Measurements from ENCODE around the gene SLC25A23. TPM values are rescaled to one million over a fixed set of nuclear protein-coding genes. Genes with fewer than 3 reads are reported as not detected.

SLC25A23 gene
- total RNA-seq, 1 donor from 2014 or later, result 50.8 TPM

DNA sequence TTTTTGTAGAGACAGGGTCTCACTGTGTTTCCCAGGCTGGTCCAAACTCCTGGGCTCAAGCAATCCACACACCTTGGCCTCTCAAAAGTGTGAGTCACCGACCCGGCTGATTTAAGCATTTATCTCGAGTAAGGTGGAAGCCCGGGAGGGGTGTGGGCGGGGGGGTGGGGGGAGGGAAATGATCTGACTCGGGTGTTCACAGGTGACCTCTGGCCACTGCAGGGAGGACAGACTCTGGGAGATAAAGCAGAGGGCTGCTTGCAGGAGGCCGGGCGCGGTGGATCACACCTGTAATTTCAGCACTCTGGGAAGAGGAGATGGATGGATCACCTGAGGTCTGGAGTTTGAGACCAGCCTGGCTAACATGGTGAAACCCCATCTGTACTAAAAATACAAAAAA, 14.1 kb upstream of the SLC25A23 start:
- Mint-ChIP-seq H3K36me3 (ENCODE audit: unreplicated experiment) (no peaks in the 10 kb centered on the region), H3K27ac (ENCODE audit: unreplicated experiment) (no peak overlapping the region)

DNA sequence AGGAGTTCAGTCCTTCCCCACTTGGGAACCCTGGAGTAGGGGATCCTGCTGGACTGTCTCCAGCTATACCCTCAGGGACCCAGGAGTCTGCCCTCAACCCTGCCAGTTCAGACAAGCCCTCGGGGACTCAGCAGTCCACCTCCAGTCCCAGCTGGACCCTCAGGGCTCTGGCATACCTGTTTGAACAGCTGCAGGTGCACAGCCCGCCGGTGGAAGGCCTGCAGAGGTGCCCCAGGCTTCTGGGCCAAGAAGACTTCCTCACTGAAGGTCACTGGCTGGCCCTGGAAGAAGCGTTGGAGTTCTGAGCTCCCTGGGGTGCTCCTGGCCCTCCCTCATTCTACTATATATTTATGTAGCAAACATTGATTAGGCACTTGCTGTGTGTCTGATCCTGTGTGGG, 13.1 kb upstream of the SLC25A23 start:
- H3K27ac Mint-ChIP-seq (ENCODE audit: unreplicated experiment), result no peak overlapping the region
- no peaks in the 10 kb centered on the region for H3K9me3 Mint-ChIP-seq (ENCODE audit: unreplicated experiment)
- H3K36me3 Mint-ChIP-seq (ENCODE audit: unreplicated experiment), result no peaks in the 10 kb centered on the region
- TF ChIP-seq, protein P1, sequence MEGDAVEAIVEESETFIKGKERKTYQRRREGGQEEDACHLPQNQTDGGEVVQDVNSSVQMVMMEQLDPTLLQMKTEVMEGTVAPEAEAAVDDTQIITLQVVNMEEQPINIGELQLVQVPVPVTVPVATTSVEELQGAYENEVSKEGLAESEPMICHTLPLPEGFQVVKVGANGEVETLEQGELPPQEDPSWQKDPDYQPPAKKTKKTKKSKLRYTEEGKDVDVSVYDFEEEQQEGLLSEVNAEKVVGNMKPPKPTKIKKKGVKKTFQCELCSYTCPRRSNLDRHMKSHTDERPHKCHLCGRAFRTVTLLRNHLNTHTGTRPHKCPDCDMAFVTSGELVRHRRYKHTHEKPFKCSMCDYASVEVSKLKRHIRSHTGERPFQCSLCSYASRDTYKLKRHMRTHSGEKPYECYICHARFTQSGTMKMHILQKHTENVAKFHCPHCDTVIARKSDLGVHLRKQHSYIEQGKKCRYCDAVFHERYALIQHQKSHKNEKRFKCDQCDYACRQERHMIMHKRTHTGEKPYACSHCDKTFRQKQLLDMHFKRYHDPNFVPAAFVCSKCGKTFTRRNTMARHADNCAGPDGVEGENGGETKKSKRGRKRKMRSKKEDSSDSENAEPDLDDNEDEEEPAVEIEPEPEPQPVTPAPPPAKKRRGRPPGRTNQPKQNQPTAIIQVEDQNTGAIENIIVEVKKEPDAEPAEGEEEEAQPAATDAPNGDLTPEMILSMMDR (IDR thresholded peaks at IDR 0.05), result no peak
- peaks cover 4% of the 10 kb centered on the region for H3K4me1 Mint-ChIP-seq (ENCODE audit: unreplicated experiment)
- peaks cover 6% of the 10 kb centered on the region for H3K27me3 Mint-ChIP-seq (ENCODE audit: unreplicated experiment)
- DNase-seq (ENCODE audit: extremely low spot score, unreplicated experiment), result no peak
- no peak overlapping the region for H3K4me3 Mint-ChIP-seq (ENCODE audit: unreplicated experiment)

More for the DNA sequence above, 14.1 kb upstream of the SLC25A23 start:
- Mint-ChIP-seq H3K4me1 (ENCODE audit: unreplicated experiment) (peaks cover 4% of the 10 kb centered on the region), H3K27me3 (ENCODE audit: unreplicated experiment) (peaks cover 2% of the 10 kb centered on the region), H3K9me3 (ENCODE audit: unreplicated experiment) (no peaks in the 10 kb centered on the region), H3K4me3 (ENCODE audit: unreplicated experiment) (no peak overlapping the region)
- TF ChIP-seq, protein P1 (IDR thresholded peaks at IDR 0.05), result no peak
- no peak for DNase-seq (ENCODE audit: extremely low spot score, unreplicated experiment)

DNA sequence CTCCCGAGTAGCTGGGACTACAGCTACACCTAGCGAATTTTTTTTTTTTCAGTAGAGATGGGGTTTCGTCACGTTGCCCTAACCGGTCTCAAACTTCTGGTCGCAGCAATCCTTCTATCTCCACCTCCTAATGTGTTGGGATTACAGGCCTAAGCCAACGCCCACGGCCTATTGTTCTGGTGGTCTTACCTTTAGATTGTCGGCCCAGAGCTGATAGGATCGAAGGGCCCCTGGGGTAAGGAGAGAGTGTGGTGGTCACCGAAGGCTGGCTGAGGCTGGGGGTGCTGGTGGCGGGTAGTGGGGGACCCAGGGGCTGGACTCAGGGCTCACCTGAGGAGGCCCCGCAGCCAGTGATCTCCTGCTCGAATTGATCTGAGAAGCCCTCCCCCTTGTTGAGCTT, 11.5 kb upstream of the SLC25A23 start:
- no peak overlapping the region for H3K27ac Mint-ChIP-seq (ENCODE audit: unreplicated experiment)
- DNase-seq (ENCODE audit: extremely low spot score, unreplicated experiment), result no peak
- peaks cover 12% of the 10 kb centered on the region for H3K27me3 Mint-ChIP-seq (ENCODE audit: unreplicated experiment)
- no peaks in the 10 kb centered on the region for H3K9me3 Mint-ChIP-seq (ENCODE audit: unreplicated experiment)
- peaks cover 2% of the 10 kb centered on the region for H3K4me1 Mint-ChIP-seq (ENCODE audit: unreplicated experiment)
- no peaks in the 10 kb centered on the region for H3K36me3 Mint-ChIP-seq (ENCODE audit: unreplicated experiment)
- TF ChIP-seq, protein P1 (IDR thresholded peaks at IDR 0.05), result no peak
- H3K4me3 Mint-ChIP-seq (ENCODE audit: unreplicated experiment), result no peak overlapping the region

GRCh38 chr19:6470173-6470572, 10.6 kb upstream of the SLC25A23 start:
- H3K4me1 Mint-ChIP-seq (ENCODE audit: unreplicated experiment), result no peaks in the 10 kb centered on the region
- H3K4me3 Mint-ChIP-seq (ENCODE audit: unreplicated experiment), result no peak overlapping the region
- no peaks in the 10 kb centered on the region for H3K9me3 Mint-ChIP-seq (ENCODE audit: unreplicated experiment)
- DNase-seq (ENCODE audit: extremely low spot score, unreplicated experiment), result no peak
- peaks cover 17% of the 10 kb centered on the region for H3K27me3 Mint-ChIP-seq (ENCODE audit: unreplicated experiment)
- TF ChIP-seq, protein P1 (IDR thresholded peaks at IDR 0.05), result no peak
- no peaks in the 10 kb centered on the region for H3K36me3 Mint-ChIP-seq (ENCODE audit: unreplicated experiment)
- no peak overlapping the region for H3K27ac Mint-ChIP-seq (ENCODE audit: unreplicated experiment)

DNA sequence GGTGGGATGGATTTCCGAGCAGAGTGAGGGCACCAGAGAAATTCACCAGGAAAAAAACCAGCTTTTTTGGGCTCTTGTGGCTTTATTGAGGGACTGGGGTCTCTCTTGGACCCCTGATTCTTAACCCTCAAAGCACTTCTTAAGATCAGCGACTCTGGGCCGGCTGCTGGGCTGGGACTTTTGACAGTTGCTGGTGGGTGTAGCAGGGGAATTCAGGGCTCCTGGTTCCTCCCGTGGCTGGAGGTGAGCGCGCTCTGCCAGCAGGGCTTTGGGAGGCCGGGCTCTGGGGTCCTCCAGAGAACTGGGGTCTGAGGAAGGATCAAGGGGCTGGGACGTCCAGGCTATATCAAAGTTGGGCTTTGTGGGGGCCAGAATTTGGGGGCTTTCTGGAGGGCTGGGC, 7.8 kb upstream of the SLC25A23 start:
- Mint-ChIP-seq H3K27me3 (ENCODE audit: unreplicated experiment) (peaks cover 29% of the 10 kb centered on the region), H3K4me1 (ENCODE audit: unreplicated experiment) (peaks cover 4% of the 10 kb centered on the region), H3K9me3 (ENCODE audit: unreplicated experiment) (no peaks in the 10 kb centered on the region), H3K4me3 (ENCODE audit: unreplicated experiment) (no peak overlapping the region), H3K36me3 (ENCODE audit: unreplicated experiment) (no peaks in the 10 kb centered on the region), H3K27ac (ENCODE audit: unreplicated experiment) (no peak overlapping the region)
- TF ChIP-seq, protein P1 (IDR thresholded peaks at IDR 0.05), result no peak
- no peak for DNase-seq (ENCODE audit: extremely low spot score, unreplicated experiment)
